ENCODE measurements around the gene ELFN1.

Gene ELFN1

GRCh38 chr7:1745018-1745532 lies 75.0 kb downstream of the ELFN1 start:
- DNase-seq = no peak

DNA sequence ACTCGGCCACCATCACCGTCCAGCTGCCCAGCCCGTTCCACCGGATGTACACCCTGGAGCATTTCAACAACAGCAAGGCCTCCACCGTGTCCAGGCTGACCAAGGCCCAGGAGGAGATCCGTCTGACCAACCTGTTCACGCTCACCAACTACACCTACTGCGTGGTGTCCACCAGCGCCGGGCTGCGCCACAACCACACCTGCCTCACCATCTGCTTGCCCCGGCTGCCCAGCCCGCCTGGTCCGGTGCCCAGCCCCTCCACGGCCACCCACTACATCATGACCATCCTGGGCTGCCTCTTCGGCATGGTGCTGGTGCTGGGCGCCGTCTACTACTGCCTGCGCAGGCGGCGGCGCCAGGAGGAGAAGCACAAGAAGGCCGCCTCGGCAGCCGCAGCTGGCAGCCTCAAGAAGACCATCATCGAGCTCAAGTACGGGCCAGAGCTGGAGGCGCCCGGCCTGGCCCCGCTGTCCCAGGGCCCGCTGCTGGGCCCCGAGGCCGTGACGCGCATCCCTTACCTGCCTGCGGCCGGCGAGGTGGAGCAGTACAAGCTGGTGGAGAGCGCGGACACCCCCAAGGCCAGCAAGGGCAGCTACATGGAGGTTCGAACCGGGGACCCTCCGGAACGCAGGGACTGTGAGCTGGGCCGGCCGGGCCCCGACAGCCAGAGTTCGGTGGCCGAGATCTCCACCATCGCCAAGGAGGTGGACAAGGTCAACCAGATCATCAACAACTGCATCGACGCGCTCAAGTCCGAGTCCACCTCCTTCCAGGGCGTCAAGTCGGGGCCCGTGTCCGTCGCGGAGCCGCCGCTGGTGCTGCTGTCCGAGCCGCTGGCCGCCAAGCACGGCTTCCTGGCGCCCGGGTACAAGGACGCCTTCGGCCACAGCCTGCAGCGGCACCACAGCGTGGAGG lies 75.8 kb downstream of the ELFN1 start:
- DNase-seq = no peak

- no peak for DNase-seq
These were observed 76.5 kb downstream of the ELFN1 start for GRCh38 chr7:1746491-1746975.

DNA sequence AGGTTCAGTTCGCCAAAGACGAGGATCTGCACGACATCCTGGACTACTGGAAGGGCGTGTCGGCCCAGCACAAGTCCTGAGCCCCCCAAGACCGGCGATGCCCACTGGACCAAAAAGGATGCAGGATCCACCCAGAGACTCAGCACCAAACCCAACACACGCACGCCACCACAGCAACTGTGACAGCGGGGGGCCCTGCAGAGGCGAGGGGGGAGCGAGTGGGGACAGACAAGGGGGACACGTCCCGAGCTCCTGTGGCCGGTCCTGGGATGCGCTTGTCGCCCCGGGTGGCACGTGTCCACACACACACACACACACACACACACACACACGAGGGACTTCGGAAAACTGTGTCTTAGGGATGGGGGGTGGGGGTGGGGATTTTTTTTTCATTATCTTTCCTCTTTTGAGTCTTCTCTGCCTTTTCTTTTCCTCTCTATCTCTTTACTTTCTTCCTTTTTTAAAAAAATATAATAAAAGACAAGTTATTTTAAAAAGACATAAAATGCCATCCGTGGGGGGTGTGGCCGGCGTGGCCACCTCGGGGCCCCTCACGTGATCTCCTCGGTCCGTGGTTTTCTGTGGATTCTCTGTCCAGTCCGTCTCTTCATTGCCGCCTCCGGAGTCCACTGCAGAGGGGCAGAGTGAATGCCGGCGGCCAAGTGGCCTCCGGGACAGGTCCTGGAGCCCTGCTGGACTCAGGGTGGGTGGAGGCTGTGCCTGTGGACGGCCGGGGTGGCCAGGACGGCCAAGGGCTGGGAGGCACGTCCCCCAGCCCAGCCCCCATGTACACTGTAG lies 77.1 kb downstream of the ELFN1 start:
- DNase-seq = no peak

DNA sequence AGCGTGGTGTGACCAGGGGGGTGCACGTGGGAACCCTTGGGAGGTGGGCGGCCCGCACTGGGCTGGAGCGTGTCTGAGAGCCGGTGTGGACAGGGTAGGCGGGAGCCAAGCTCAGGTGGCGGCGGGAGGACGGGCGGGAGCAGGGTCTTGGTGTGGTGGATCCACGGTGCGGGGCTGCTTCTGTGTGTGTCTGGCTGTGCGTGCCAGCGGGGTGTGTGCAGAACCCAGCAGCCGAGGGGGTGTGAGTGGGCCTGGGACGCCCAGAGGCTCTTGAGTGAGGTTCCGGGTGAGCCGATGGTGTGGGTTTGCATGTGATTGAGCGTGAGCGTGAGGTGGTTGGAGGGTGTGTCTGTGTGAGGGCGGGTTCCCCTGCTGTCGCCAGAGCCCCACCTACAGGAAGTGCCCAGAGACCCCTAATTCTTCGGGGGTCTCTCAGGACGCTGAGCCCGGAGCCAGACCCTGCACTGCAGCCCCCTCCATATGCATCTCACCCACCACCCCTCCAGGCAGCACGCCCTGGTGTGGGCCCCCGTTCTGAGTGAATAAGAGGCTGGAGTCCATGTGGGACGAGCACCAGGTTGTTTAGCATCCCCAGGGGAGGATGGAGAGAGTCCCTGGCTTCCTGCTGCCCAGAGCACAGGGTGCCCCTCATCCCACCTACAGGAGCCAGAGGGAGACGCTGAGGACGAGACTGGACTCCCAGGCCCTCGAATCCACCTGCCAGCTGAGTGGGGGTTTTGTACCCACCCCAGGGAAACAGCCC lies 78.2 kb downstream of the ELFN1 start:
- no peak for DNase-seq

DNA sequence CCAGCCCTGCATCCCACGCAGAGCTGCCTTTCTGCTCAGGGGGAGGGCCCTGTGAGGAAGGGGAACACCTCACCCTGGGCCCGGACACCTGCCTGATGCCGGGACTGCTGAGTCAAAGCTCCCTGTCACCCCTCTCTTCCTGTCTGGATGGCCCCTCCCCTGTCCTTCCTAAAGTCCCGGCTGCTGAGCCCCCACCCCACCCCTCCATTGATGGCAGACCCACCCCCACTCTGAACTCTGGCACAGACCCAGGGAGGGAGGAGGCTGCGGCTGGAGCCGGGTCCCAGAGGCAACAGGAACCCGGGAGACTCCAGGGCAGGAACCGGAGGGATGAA lies 78.7 kb downstream of the ELFN1 start:
- DNase-seq = no peak

DNA sequence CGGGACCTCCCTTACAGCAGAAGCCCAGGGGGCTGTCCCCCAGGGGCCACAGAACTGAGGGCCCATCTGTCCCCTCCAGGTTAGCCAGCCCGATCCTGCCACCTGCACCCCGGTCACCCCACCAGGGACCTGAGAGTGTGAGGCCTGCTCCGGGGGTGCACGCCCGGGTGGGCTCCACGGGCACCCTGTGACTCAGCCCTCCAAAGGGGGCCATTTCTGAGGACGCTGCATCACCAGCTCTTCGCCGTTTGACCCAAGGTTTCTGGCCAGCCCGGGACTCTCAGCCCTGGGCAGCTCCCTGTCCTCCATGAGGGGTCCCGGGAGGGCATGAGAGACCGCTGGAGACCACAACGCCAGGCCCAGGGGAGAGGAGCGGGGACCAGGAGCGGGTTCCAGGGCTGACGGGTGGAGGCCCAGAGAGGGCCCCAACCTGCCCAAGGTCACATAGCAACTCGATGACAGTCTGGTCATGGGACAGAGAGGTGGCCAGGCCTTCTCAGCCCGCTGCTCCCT lies 79.3 kb downstream of the ELFN1 start:
- DNase-seq = no peak

DNA sequence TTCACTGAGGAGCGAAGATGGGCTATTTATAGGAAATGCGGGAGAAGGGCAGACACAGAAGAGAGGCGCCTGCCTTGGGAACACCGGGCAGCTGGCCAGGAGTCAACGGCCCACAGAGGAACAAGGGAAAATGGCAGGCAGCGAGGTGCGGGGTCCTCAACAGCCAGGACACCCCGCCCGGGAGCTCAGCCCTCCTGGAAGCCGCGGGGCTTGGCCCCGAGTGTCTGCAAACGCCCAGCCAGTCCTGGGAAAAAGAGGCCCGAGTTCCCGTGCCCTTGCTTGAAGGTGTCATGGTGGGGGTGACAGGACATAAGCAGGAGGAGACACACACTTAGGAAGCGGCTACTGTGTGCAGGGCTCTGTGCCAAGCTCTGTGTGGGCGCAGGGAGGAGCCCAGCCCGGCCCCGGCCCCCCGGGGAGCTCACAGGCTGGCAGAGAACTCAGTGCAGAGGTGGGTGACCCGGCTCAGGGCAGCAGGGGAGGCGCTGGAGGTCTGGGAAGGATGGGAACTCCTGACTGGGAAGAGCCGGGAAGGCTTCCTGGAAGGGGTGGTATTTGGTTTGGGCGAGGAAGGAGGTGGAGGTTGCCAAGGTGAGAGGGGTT lies 79.9 kb downstream of the ELFN1 start:
- DNase-seq = no peak

DNA sequence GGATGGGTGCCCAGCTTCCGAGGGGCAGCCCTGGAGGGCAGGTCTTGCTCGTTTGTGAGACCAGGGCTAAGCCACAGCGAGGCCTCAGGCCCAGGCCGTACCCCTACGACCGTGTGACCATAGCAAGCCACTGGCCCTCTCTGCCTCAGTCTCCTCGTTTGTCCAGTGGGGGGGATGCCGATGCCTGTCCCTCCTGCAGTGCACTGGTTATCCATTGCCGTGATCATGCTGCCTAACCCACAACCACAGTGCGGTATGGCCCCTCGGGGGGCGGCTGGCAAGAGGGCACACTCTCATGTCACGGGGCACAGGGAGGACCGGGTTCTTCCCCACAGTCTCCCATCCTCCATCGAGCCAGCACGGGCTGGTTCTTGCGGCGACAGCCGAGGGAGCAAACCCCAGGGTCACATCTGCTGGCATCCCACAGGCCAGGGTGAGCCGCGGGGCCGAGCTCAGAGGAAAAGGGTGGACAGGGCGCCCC lies 80.5 kb downstream of the ELFN1 start:
- no peak for DNase-seq

GRCh38 chr7:1752111-1752510 lies 82.0 kb downstream of the ELFN1 start:
- no peak for DNase-seq

GRCh38 chr7:1752771-1753563 lies 82.9 kb downstream of the ELFN1 start:
- no peak for DNase-seq

GRCh38 chr7:1753564-1753867 lies 83.4 kb downstream of the ELFN1 start:
- no peak for DNase-seq

DNA sequence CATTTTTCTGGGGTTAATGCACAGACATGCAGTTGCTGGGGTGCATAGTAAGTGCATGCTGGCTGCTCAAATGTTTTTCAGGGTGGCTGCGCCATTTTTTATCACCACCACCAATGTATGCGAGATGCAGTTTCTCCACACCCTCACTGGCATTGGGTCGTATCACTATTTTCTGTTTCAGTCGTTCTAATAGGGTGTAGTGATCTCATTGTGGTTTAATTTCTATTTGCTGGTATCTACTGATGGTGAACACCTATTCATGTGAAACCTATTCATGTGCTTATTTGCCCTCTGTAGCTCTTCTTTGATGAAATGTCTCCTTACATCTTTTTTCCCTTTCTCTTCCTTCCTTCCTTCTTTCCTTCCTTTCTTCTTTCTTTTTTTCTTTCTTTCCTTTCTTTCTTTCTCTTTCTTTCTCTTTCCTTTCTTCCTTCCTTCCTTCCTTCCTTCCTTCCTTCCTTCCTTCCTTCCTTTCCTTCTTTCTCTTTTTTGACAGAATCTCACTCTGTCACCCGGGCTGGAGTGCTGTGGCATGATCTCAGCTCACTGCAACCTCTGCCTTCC lies 84.3 kb downstream of the ELFN1 start:
- DNase-seq = no peak

- no peak for DNase-seq
These were observed 85.9 kb downstream of the ELFN1 start for GRCh38 chr7:1755783-1756625.

DNA sequence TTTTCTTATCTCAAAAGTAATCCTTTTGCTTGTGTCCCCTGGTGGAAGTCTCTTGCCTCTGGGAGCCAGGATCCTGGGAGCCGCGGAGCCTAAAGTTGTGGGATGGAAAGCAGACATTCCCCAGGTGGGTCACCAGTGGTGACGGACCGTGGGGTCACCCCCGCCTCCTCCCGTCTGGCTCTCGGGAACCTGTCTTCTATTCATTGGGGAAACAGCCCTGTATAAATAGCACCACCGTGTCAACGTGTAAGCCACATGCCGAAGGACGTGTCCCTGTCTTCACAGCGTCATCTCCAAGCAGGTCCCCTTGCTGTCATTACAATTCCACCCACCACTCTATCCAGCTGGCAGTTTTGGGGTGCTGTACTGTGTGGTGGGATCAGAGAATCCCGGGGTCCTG lies 87.5 kb downstream of the ELFN1 start:
- DNase-seq = no peak

DNA sequence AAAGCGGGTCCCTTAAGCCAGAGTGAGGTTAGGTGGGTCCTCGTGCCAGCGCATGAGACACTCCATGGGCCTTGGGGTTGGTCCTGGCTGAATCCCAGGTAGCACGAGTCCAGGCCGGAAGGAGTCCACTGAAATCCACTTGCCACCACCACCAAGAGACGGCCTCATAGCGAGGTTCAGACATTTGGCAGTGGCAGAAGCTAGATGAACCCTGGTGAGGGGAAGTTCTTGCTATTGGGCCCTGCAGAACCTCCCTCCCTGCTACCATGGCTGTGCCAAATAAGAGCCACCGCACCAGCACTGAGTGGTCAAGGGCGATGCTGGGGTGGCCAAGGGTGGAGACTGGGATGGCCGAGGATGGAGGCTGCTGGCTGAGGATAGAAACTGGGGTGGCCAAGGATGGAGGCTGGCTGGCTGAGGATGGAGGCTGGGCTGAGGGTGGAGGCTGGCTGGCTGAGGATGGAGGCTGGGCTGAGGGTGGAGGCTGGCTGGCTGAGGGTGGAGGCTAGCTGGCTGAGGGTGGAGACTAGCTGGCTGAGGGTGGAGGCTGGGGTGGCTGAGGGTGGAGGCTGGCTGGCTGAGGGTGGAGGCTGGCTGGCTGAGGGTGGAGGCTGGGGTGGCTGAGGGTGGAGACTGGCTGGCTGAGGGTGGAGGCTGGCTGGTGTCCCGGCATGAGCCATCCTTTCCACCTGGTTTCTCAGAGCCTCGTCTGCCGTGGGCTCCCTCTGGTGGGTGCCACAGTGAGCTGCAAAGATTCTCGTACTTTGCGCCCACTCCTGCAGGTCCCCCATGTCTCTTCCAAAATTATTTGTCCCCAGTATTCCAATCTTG lies 88.2 kb downstream of the ELFN1 start:
- DNase-seq = no peak

GRCh38 chr7:1758859-1759521 lies 88.9 kb downstream of the ELFN1 start:
- no peak for DNase-seq

GRCh38 chr7:1761097-1761496 lies 91.0 kb downstream of the ELFN1 start:
- DNase-seq = no peak

GRCh38 chr7:1761774-1762173 lies 91.7 kb downstream of the ELFN1 start:
- DNase-seq = no peak
